Mammary epithelial cell (primary cell): ENCODE measurements around the gene PSD4.

Source experiments
- CTCF ChIP-seq, 2 donors: IDR thresholded peaks in 1 of 2; conservative IDR thresholded peaks in 1 of 2; 2 replicates each; pipeline ENCODE4 v1.5.1; 2011 to 2012; ENCODE audit warnings: inconsistent platforms in 2 of 2, low read length in 2 of 2, mild to moderate bottlenecking in 2 of 2, control low read depth in 1 of 2, low read depth in 1 of 2; ENCODE audit not compliant: insufficient read depth in 1 of 2; ENCODE audit errors: extremely low read depth in 1 of 2
- EZH2 ChIP-seq: IDR thresholded peaks from 2 replicates; pipeline ENCODE4 v1.6.1; 2012; ENCODE audit warnings: low read length, inconsistent platforms, borderline replicate concordance

- TF ChIP-seq CTCF (conservative IDR thresholded peaks at IDR 0.05 in 1 of 2, IDR thresholded peaks at IDR 0.05 in 1 of 2; ENCODE audit: extremely low read depth in 1 of 2, insufficient read depth in 1 of 2, low read depth in 1 of 2, low read length in 2 of 2): no peak
- no peak for TF ChIP-seq EZH2
These were observed 39.1 kb upstream of the PSD4 start for GRCh38 chr2:113134717-113135116.
